ENCODE measurements around the gene CD244.

CD244 gene

DNA sequence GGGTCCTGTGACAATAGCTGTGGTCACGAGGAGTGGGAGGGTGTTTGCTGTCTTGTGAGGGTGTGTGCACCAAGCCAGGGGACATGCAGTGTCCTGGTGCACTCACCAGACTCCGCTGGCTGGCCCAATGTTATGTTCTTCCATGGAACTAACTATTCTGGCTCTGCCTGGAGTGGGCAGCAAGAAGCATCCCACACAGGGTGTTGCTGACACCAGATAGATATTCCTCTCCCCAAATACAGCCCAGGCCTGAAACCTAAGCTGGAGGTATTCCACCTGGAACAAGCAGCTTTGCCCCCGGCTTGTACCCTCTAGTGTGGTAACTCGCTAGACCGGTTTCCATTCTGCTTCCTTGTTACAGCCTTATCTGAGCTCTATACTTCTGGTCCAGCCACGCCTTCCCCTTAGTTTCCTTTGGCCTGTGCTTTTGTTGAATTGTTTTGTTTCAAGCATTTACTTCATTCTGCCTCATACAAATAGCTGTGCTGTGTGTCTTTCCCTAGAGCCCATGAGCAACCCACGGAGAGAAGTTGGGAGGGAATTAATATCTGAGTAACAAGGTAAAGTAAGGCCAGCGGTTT, 81.4 kb downstream of the CD244 start:
- no peak for DNase-seq (ENCODE audit: low read depth in 2 of 2)

DNA sequence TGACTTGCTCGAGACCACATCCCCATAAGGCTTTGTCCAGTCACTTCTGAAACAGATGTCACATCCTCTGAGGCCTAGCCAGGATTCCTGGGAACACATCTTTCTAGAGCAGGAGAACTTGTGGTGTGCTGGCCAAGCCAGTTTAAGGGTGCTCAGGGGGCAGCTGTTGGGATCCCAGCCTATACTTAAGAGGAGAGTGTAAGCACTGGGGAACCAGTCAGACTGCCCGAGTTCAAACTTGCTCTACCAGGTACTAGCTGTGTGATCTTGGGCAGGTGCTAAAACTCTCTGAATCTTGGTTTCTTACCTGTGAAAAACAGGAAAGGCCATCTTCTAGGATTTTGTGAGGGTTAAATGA, 82.3 kb downstream of the CD244 start:
- no peak for DNase-seq (ENCODE audit: low read depth in 2 of 2)
